Neuronal stem cell (in vitro differentiated cells): ENCODE data around the gene MED15.
"Not testable (repeated sequence)": the region's sequence is repeated elsewhere in the genome, so short reads cannot be mapped to it uniquely, and the experiment has no call there.

Experiments used
- DNase-seq: peaks from one replicate; pipeline ENCODE4 v3.0.0-alpha.2; 2013; ENCODE audit warnings: low spot score
- H2AFZ ChIP-seq: one replicate; pipeline ENCODE4 v1.6.1; 2013; ENCODE audit warnings: mild to moderate bottlenecking, low read length, inconsistent platforms
- H2AK5ac ChIP-seq: 2 replicates; pipeline ENCODE4 v1.6.1; 2013; ENCODE audit warnings: low read depth, mild to moderate bottlenecking, inconsistent platforms, low read length, moderate library complexity, mixed read lengths
- H2BK120ac ChIP-seq: 2 replicates; pipeline ENCODE4 v1.6.1; 2013; ENCODE audit warnings: low read depth, mild to moderate bottlenecking, inconsistent platforms, low read length, moderate library complexity, mixed read lengths
- H2BK12ac ChIP-seq: one replicate; pipeline ENCODE4 v1.6.1; 2013; ENCODE audit warnings: low read length, inconsistent platforms
- H2BK15ac ChIP-seq: 2 replicates; pipeline ENCODE4 v1.6.1; 2013; ENCODE audit warnings: mild to moderate bottlenecking, low read length, inconsistent platforms, mixed read lengths
- H2BK5ac ChIP-seq: one replicate; pipeline ENCODE4 v1.6.1; 2013; ENCODE audit warnings: inconsistent platforms, mild to moderate bottlenecking, low read length, moderate library complexity
- H3K14ac ChIP-seq: one replicate; pipeline ENCODE4 v1.6.1; 2013; ENCODE audit warnings: low read length, inconsistent platforms
- H3K18ac ChIP-seq: 2 replicates; pipeline ENCODE4 v1.6.1; 2013; ENCODE audit warnings: low read length, inconsistent platforms
- H3K23ac ChIP-seq: 2 replicates; pipeline ENCODE4 v1.6.1; 2013; ENCODE audit warnings: low read depth, mild to moderate bottlenecking, mixed read lengths, low read length, inconsistent platforms; ENCODE audit not compliant: poor library complexity
- H3K27ac ChIP-seq: replicated peaks from 3 replicates; pipeline ENCODE4 v1.5.1; 2013; ENCODE audit warnings: low read length, inconsistent platforms
- H3K27me3 ChIP-seq, 3 experiments: 2 replicates each; pipeline ENCODE4 v1.6.1; 2013; ENCODE audit warnings: low read length in 3 of 3, mild to moderate bottlenecking in 2 of 3, inconsistent platforms in 1 of 3, low read depth in 1 of 3, mixed read lengths in 1 of 3, moderate library complexity in 1 of 3; ENCODE audit not compliant: control insufficient read depth in 3 of 3, insufficient read depth in 3 of 3
- H3K36me3 ChIP-seq, 2 donors: replicated peaks in 1 of 2; 2 replicates each; pipeline ENCODE4 v1.6.1; 2013; ENCODE audit warnings: low read length in 2 of 2; ENCODE audit not compliant: control insufficient read depth in 2 of 2, insufficient read depth in 2 of 2
- H3K4ac ChIP-seq: 2 replicates; pipeline ENCODE4 v1.6.1; 2013; ENCODE audit warnings: inconsistent platforms, mild to moderate bottlenecking, low read length, moderate library complexity
- H3K4me1 ChIP-seq, 2 donors: 1 replicate in 1 of 2; 2 replicates in 1 of 2; pipeline ENCODE4 v1.6.1; 2013; ENCODE audit warnings: low read length in 2 of 2, low read depth in 1 of 2; ENCODE audit not compliant: control insufficient read depth in 2 of 2, insufficient read depth in 1 of 2
- H3K4me2 ChIP-seq: one replicate; pipeline ENCODE4 v1.6.1; 2013; ENCODE audit warnings: mild to moderate bottlenecking, low read length, inconsistent platforms; ENCODE audit not compliant: insufficient read depth, poor library complexity, severe bottlenecking
- H3K4me3 ChIP-seq, 2 donors: 2 replicates each; pipeline ENCODE4 v1.5.1; 2013; ENCODE audit warnings: low read length in 2 of 2, mild to moderate bottlenecking in 2 of 2, inconsistent platforms in 1 of 2, moderate library complexity in 1 of 2
- H3K79me1 ChIP-seq: one replicate; pipeline ENCODE4 v1.6.1; 2013; ENCODE audit warnings: low read depth, mild to moderate bottlenecking, inconsistent platforms, low read length, moderate library complexity
- H3K9ac ChIP-seq: one replicate; pipeline ENCODE4 v1.6.1; 2013; ENCODE audit warnings: mild to moderate bottlenecking, low read depth, low read length, inconsistent platforms; ENCODE audit not compliant: poor library complexity
- H3K9me3 ChIP-seq, 2 donors: replicated peaks in 1 of 2; 2 replicates each; pipeline versions ENCODE3 to v1.6.1; 2013; ENCODE audit warnings: low read length in 2 of 2, mild to moderate bottlenecking in 2 of 2, inconsistent platforms in 1 of 2, low read depth in 1 of 2, mixed read lengths in 1 of 2, moderate library complexity in 1 of 2; ENCODE audit not compliant: control insufficient read depth in 2 of 2, insufficient read depth in 1 of 2
- H4K8ac ChIP-seq: one replicate; pipeline ENCODE4 v1.6.1; 2013; ENCODE audit warnings: low read depth, mild to moderate bottlenecking, inconsistent platforms, low read length, moderate library complexity
- H4K91ac ChIP-seq: one replicate; pipeline ENCODE4 v1.6.1; 2013; ENCODE audit warnings: low read length, low read depth, mild to moderate bottlenecking, inconsistent platforms; ENCODE audit not compliant: poor library complexity
- WGBS, 2 donors: extraction: QIAGEN DNeasy Blood & Tissue Kit; methylation state at CpG; one replicate each; pipeline ENCODE4 v1.1.7; 2013; ENCODE audit warnings: missing lambda C conversion rate in 2 of 2, mixed read lengths in 1 of 2; ENCODE audit not compliant: insufficient read length in 2 of 2, insufficient replicate concordance in 1 of 2; ENCODE audit errors: extremely low coverage in 2 of 2; 5-methylcytosine and 5-hydroxymethylcytosine counted together

Gene MED15

DNA sequence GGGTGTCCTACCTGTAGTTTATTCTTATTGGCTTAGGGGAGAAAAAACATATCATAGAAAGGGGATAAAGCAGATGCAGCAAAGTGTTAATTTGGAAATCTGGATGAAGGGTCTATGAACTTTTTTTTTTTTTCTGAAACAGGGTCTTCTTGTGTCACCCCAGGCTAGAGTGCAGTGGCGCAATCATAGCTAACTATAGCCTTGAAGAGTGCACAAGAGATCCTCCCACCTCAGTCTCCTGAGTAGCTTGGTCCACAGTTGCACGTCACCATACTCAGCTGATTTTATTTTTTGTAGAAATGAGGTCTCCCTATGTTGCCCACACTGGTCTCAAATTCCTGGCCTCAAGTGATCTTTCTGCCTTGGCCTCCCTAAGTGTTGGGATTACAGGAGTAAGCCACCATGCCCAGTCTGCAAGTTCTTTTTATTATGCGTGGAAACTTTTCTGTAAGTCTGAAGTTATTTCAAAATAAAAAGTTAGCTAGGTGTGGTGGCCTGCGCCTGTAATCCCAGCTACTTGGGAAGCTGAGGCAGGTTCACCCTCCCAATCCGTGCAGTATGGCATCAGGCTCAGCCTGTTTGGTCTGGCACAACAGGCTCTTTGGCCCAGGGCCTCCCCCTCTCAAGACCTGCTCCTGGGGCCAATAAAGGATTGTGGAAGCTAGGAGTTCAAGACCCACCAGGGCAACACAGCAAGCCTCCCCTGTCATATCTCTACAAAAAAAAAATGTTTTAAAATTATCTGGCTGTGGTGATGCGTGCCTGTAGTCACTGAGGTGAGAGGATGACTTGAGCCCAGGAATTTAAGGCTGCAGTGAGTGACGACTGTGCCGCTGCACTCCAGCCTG lies 111.9 kb downstream of the MED15 start:
- Histone ChIP-seq H4K8ac (no peak overlapping the region), H3K27me3 (peaks cover 0 to 4% (median 0%) of the 10 kb centered on the region in 3 experiments), H2AK5ac (no peak overlapping the region), H3K79me1 (peaks cover 4% of the 10 kb centered on the region), H3K18ac (no peak overlapping the region), H3K9me3 (no peaks in the 10 kb centered on the region), H3K36me3 (no peaks in the 10 kb centered on the region), H4K91ac (no peak overlapping the region), H3K4me2 (no peak overlapping the region), H3K14ac (no peak overlapping the region), H2BK5ac (no peak overlapping the region), H2BK120ac (no peak overlapping the region), H3K4me1 (peaks cover 0 to 4% of the 10 kb centered on the region in 2 donors), H3K23ac (no peak overlapping the region), H2AFZ (no peak overlapping the region), H3K9ac (no peak overlapping the region), H2BK15ac (no peak overlapping the region), H2BK12ac (no peak overlapping the region), H3K4ac (no peak overlapping the region), H3K27ac (no peak overlapping the region), H3K4me3 (no peak overlapping the region)
- no peak for DNase-seq
- no CpG with 5 or more reads among the region's 8 CpGs for WGBS, 2 donors

DNA sequence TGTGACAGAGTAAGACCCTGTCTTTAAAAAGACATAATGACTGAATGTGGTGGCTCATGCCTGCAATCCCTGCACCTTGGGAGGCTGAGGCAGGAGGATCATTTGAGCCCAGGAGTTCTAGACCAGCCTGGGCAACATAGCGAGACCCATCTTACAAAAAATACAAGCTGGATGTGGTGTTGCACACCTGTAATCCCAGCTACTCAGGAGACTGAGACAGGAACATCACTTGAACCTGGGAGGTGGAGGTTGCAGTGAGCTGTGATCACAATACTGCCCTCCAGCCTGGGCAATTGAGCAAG lies 112.4 kb downstream of the MED15 start:
- not testable (repeated sequence) for H3K23ac ChIP-seq, H3K79me1 ChIP-seq, H3K14ac ChIP-seq, H3K4me3 ChIP-seq, H3K4ac ChIP-seq, DNase-seq, H2BK120ac ChIP-seq, H2AK5ac ChIP-seq, H4K91ac ChIP-seq, H3K27ac ChIP-seq, H2BK15ac ChIP-seq, H3K27me3 ChIP-seq, H3K9me3 ChIP-seq, H3K9ac ChIP-seq, H3K4me1 ChIP-seq, H3K4me2 ChIP-seq, H3K18ac ChIP-seq, H4K8ac ChIP-seq, H2AFZ ChIP-seq, H2BK5ac ChIP-seq, H2BK12ac ChIP-seq, H3K36me3 ChIP-seq
- WGBS, 2 donors, result no CpG with 5 or more reads among the region's 1 CpG

DNA sequence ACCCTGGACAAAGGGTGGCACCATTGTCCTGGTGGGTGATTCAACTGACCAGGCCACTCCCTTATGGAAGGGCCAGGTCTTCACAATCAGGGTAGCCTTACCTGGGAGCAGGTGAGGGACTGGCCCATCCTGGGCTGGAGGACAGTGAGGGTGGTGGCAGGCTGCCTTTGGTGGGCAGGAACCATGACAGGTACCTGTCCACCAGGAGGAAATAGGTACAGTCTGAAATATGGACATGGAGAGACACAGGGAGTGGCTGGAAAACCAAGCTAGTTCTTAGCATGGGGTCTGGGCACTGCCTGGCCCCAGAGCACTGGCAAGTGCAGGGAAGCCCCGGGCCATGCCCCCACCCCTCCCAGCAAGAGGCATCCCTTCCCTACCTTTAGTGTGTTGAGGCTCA lies 113.8 kb downstream of the MED15 start:
- Histone ChIP-seq H2BK12ac (no peak overlapping the region), H2AK5ac (peak overlapping the region; percentile 37), H3K9me3 (no peaks in the 10 kb centered on the region), H3K4ac (no peak overlapping the region), H3K36me3 (no peaks in the 10 kb centered on the region), H3K14ac (no peak overlapping the region), H3K23ac (peak overlapping the region; percentile 91), H2AFZ (no peak overlapping the region), H4K8ac (no peak overlapping the region), H3K27me3 (peaks cover 0 to 4% (median 0%) of the 10 kb centered on the region in 3 experiments), H3K4me2 (no peak overlapping the region), H2BK5ac (no peak overlapping the region), H3K4me3 (no peak overlapping the region), H3K9ac (no peak overlapping the region), H3K79me1 (peaks cover 4% of the 10 kb centered on the region), H3K4me1 (peaks cover 0 to 4% of the 10 kb centered on the region in 2 donors), H2BK120ac (peak overlapping the region; percentile 16), H3K27ac (no peak overlapping the region), H4K91ac (no peak overlapping the region), H3K18ac (no peak overlapping the region), H2BK15ac (no peak overlapping the region)
- no CpG with 5 or more reads among the region's 1 CpG for whole genome bisulfite sequencing, 2 donors
- DNase-seq, result no peak

DNA sequence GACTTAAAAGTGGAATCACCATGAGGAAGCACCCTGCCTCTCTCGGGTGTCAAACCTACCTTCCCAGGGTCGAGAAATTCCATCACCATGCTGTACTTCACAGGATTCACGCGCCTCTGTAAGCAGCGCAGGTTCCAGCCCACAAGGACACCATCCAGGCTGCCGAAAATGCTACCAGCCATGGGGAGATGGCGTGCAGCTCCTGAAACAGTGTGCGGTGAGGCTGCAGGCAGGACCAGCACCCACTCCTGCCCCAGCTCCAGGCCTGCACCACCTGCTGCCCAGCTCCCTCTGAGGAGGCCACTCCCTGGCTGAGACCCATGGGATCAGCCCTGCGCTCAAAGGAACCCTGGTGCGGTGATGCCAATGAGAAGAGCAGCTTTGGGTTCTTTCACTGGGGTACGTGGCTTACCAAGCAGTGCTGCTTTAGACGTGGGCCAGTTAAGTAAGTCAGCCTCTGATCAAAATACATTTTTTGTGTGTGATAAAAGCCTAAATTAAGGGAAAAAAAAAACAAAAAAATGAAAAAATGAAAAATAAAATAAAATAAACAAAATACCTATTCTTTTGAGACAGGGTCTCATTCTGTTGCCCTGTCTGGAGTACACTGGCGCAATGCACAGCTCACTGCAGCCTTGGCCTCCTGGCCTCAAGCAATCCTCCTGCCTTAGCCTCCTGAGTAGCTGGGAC lies 115.4 kb downstream of the MED15 start:
- no CpG with 5 or more reads among the region's 13 CpGs for WGBS, 2 donors
- no peak for DNase-seq
- Histone ChIP-seq H2BK120ac (no peak overlapping the region), H2BK5ac (no peak overlapping the region), H2AFZ (no peak overlapping the region), H3K9me3 (no peaks in the 10 kb centered on the region), H3K4me2 (no peak overlapping the region), H2AK5ac (no peak overlapping the region), H3K4ac (no peak overlapping the region), H3K36me3 (no peaks in the 10 kb centered on the region), H3K18ac (peak overlapping the region; percentile 77), H3K4me3 (peak overlapping the region in 1 of 2 donors; percentile 25), H3K27me3 (peaks cover 0 to 8% (median 0%) of the 10 kb centered on the region in 3 experiments), H3K23ac (peak overlapping the region; percentile 8), H2BK12ac (no peak overlapping the region), H3K79me1 (peaks cover 4% of the 10 kb centered on the region), H4K8ac (no peak overlapping the region), H4K91ac (no peak overlapping the region), H3K9ac (no peak overlapping the region), H3K27ac (no peak overlapping the region), H3K14ac (no peak overlapping the region), H3K4me1 (no peaks in the 10 kb centered on the region), H2BK15ac (no peak overlapping the region)
